NCI-H1930 (cell line): Measurements from ENCODE around the gene GPATCH1.
"Not testable (repeated sequence)": the region's sequence is repeated elsewhere in the genome, so short reads cannot be mapped to it uniquely, and the experiment has no call there.

ENCODE experiments used
- DNase-seq, 2 experiments: peaks; one replicate each; lab custom pipeline; 2025; lab: John Stamatoyannopoulos, UW

The GPATCH1 gene

DNA sequence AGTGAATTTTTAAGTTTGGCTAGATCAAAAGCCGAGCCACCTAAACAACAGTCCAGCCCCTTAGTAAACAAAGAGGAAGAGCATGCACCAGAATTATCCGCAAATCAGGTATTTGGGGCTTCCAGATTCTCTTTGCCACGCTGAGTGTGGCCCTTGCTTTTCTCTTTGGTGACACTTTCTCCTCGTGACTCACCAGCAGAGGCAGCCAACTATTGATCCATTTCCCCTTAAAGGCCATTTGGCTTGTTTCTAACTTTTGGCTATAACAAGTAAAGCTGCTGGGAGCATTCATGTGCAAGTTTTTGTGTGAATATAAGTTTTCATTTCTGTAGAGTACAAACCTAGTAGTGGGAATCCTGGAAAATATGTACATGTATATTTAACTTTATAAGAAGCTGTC lies 33.3 kb downstream of the GPATCH1 start:
- no peak for DNase-seq

DNA sequence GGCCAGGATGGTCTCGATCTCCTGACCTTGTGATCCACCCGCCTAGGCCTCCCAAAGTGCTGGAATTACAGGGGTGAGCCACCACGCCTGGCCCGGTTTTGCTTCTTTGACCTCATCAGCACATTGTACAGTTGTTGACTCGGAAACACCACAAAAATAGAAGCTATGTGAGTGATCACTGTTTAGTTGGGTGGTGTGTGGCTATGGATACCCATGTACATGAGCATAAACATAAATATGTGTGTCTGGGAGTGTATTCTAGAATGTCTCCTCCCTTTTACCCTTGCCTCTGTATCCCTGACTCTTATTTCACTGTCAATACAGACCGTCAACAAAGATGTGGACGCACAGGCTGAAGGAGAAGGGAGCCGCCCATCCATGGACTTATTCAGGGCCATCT lies 36.5 kb downstream of the GPATCH1 start:
- no peak for DNase-seq

DNA sequence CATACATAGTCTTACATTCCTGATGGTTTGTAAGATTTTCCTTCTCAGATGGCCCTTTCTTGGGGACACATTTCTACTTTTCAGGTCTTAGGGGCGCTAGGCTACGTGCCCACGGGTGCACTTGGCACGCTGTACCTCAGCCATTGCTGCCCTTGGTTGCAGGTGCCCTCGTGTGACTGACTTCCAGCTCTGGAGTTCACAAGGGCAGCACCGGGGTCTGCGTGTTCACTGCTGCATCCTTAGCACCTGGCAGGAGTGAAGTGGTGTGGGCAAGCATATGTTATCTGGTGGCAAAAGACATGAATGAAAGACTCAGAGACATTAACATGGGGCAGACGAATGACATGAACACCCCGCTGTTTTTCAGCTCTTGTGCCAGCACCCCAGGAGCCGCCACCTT lies 37.7 kb downstream of the GPATCH1 start:
- DNase-seq, result no peak

DNA sequence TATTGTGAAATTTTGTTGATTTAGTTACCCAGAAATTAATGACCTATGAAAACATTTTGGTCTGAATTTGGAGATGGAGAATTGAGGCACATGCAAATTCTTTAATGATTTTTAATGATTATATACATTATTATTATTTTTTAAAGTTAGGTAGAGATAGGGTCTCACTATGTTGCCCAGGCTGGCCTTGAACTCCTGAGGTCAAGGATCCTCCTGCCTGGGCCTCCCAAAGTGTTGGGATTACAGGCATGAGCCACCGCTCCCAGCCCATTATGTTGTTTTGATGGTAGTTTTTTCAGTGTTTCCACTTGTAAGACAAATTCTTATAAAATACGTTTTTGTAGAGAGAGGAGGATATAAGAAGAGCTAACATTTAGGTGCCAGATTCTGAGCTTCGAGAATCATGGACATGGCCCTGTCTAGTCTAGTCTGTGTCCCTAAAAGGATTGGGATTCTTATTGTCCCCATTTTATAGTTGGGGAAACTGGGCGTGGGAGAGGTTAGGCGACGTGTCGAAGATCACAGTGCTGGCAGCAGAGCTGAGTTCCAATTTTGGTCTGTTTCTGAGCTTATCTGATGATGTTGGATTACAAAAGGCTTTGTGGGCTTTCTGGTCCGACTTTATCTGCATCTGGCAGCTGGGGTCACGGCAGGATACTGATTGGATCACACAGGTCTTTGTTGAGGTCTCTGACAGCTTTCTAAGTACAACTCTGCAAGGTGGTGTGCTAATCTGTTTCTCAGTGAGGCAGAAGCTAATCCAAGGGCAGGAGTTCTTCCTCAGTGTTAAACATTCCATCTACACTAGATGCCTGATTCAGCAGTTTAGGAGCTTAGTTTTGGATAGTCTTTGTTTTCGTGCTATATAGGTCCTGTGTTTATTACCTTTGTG lies 43.5 kb downstream of the GPATCH1 start:
- no peak for DNase-seq

DNA sequence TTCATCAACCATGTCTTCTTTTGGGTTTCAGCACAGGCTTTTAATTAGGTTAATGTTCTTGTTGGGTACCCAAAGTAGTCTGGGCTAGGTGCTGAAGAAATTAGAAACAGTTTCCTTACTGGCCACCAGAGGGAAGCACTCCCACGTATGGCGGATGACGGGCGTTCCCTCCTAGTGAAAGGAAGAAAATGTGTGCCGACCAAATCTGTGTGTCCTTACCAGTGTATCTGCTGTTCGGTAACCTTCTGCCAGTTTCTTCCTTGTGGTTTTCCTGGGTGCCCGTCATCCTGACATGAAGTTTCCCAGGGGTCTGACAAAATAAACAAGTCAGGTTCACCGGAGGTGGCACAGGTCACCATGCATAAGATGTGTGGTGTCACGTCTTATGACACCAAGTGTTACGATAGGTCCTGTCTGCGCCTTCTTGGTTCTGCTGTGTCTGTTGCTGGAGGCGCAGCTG lies 45.0 kb downstream of the GPATCH1 start:
- DNase-seq, result peak; percentile 13 to 33

DNA sequence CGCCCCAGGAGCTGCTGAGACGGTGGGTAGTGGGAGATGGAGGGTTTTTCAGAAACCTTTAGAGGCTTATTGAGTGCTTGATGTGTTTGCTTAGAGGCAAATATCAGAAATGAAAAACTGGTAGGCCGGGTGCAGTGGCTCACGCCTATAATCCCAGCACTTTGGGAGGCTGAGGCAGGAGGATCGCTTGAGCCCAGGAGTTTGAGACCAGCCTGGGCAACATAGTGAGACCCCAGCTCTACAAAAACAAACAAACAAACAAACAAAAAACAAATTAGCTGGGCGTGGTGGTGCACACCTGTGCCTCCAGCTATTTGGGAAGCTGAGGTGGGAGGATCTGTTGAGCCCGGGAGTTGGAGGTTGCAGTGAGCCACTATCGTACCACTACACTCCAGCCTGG lies 45.7 kb downstream of the GPATCH1 start:
- DNase-seq, result not testable (repeated sequence)

DNA sequence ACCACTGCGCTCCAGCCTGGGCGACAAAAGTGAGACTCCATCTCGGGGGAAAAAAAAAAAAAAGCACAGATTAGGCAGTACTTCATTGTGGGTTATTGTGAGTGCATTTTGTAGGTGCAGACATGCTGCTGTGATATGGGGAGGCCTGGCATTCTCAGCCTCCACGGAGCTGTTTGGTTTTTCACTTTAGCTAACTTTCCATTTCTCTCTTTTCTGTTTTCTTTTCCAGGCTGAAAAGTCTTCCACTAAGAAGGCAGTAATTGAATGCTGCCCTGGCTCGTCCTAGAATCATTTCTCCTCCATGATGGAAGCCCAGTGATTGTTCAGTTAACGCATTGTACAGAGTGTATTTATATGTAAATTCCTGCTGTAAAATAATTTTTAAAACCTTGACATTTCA lies 48.9 kb downstream of the GPATCH1 start:
- DNase-seq, result no peak

DNA sequence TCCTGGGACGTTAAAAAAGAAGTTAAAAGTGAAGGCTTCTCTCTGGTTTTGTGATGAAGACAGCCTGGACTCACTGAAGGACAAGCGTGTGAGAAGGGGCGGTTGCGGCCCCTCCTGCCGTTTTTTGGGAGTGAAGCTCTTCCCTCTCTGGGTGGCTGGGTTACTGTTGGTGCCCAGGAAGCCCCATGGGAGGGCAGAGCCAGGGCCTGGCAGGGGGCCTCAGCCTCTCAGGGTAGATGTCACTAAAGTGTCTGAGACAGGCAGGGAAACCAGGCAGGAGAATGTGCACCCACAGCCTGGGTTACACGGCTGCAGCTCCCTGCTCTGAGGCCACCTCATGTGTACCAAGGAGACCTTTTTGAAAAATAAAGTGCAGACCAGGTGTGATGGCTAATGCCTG lies 49.5 kb downstream of the GPATCH1 start:
- no peak for DNase-seq

DNA sequence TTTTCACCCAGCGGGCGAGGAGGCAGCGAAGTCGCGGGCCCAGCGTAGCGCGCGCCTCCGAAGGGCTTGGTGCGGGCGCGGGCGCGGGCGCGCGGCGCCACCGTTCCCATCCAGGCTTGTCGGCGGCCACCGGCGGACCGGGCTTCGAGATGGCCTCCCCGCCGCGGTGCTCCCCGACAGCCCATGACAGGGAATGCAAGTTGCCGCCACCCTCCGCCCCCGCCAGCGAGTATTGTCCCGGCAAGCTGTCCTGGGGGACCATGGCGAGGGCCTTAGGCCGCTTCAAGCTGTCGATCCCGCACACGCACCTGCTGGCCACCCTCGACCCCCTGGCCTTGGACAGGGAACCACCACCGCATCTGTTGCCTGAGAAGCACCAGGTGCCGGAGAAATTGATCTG lies 51.0 kb downstream of the GPATCH1 start, which contains the start of gene WDR88:
Gene WDR88 (plus strand): TSS at position 94 of the 400 bp plus-strand sequence. CDS start 56 bp downstream, at position 150.
- DNase-seq, result no peak

DNA sequence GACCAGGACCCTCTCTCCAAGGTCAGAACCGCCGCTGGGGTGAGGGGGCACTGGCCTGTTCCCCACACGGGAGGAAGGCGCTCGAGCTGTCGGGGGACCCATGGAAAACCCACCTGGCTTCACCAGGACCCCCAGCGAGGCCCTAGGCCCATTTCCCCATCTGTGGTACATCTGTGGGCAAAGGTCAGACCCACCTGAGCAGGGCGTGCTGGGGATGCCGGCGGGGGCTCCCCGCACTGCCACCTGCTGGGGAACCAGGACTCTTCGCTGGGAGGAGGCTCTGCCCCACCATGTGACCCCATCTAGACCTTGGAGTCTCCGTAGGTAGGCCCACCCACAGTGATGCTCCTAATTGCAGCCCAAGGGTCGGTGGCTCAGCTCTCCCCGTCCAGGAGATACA lies 51.4 kb downstream of the GPATCH1 start:
- no peak for DNase-seq

DNA sequence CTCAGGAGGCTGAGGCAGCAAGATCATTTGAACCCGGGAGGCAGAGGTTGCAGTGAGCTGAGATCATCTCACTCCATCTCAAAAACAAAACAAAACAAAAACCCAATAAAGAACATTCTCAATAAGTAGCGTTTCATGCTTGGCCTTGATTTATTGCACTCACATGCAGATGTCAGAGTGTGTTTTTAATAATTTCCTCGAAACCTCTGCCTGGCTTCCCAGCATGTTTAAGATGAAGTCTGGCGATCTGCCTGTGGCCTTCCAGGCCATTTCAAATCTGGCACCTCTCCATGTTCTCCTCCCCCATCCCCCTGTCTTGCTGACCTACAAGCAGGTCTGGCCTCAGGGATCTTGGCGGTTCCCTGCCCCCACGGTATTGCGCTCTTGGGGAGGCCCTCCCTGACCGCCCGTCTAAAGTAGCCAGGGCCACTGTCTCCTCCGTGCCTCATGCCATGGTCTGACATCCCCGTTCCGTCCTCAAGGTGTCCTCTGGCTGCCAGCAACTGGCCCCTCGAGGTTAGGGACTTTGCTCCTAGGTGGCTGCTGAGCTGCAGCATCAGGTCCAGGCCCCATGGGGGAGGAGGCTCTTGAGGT lies 52.6 kb downstream of the GPATCH1 start:
- no peak for DNase-seq

DNA sequence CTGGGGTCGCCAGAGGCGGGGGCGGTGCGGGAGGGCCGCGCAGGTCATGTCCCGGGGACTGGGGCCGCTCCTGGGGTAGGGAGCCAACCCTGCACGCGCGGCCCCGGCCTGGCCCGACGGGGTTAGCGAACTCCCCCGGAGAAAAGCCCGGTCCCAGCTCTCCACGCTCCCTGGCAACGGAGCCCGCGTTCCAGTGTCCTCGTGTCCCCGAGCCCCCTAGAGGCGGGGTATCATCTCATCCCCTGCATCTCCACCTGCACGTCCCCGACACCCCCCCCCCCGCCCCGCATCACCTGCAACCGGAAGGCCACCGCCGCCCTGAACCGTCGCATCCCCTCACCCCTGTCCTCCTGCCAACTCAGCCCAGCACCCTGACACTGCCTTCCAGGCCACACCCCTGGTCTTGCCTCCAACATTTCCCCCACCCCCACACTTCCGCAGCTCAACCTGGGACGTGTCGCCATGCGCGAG lies 53.6 kb downstream of the GPATCH1 start:
- no peak for DNase-seq

DNA sequence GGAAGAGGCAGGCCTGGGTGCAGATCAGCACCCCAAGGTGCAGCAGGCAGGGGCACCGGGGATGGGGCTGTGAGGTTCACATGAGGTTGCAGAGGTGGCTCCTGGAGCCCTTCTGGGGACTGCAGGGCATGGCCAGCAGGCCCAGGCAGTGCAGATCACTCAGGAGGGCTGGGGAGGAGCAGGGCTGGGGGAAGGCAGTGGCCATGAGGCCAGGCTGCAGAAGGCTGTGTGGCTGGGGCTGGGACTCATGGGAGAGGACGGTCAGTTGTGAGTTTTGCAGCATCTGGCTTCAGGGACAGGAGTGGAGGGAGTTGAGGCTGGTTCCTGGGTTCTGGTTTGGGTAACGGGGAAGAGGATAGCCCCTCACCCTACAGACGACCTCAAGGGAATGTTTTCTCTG lies 58.2 kb downstream of the GPATCH1 start:
- DNase-seq, result no peak

DNA sequence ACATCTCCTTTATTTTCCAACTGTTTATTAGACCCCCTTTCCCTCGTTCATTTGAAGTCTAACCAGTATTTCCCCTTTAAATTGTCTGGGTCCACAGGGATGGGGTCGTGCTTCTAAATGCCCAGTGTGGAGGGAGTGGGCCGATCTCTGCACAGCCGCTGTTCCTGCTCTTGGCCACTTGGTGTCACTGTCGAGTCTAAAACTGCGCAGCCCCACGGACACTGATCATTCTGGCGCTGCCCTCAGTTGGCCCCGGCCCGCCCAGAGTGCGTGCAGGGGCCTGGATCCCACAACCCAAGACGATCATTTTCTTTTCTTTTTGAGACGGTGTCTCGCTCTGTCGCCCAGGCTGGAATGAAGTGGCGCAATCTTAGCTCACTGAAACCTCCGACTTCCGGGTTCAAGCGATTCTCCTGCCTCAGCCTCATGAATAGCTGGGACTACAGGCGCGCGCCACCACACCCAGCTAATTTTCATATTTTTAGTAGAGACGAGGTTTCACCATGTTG lies 63.0 kb downstream of the GPATCH1 start:
- DNase-seq, result peak; percentile 41 to 52

DNA sequence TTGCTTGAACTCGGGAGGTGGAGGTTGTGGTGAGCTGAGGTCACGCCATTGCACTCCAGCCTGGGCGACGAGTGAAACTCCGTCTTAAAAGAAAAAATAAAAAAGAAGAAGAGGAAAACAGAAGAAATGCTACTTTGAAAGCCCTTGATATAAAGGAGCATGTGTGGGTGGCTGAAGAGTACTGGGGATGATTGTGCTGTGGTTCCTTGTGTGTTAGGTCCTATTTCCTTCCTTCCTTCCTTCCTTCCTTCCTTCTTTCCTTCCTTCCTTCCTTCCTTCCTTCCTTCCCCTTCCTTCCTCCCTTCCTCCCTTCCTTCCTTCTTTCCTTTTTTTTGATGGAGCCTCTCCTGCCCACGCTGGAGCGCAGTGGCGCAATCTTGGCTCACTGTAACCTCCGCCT lies 65.2 kb downstream of the GPATCH1 start:
- DNase-seq, result no peak

DNA sequence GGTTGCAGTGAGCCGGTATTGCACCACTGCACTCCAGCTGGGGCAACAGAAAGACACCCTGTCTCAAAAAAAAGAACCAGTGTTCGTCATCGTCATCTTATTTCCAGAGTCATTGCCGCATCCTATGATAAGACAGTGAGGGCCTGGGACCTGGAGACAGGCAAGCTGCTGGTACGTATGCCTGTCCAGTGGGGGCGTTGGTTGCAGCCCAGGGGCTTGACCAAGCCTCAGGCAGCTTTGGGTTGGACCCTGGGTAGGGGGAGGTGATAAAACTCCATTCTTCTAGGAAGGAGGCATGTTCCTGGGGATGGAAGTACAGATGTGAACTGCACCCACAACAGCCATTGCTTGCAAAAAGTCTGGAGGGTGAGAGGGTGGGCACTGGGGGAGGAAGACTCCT lies 66.6 kb downstream of the GPATCH1 start:
- DNase-seq, result no peak

DNA sequence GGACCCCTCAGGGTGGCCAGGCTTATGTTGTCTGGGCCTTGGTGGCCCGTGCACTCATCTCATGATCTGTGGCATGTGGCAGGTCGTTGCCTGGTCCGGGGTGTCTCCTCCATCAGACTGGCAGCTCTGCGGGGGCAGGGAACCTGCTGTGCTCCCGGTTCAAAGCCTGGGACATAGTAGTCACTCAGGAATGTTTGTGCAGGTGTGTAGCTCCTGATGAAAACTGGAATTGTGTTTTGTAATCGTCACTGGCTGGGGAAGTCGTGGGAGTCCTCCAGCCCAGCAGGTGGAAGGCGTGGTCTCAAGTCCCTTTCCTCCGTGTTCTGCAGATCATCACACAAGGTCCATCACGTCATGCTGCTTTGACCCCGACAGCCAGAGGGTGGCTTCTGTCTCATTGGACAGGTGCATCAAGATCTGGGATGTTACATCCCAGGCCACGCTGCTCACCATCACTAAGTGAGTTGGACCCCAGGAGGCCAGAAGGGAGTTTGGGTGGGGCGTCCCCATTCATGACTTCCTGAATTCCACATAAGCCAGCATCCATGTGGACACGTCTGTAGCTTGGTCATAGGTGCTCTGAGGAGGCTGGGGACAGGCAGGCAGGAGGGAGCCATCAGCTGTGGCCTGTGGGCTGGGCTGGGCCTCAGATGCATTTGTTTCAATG lies 70.0 kb downstream of the GPATCH1 start:
- no peak for DNase-seq

DNA sequence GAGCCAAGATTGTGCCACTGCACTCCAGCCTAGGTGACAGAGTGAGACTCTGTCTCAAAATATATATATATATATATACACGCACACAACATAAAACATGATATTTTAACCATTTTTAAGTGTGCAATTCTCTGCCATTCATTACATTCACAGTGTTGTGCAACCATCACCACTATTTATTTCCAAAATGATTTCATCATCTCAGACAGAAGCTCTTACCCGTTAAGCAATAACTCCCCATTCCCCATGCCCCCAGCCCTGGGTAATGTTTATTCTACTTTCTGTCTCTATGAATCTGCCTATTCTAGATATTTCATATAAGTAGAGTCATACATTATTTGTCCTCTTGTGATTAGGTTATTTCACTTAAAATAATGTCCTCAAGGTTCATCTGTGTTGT lies 71.2 kb downstream of the GPATCH1 start:
- DNase-seq, result no peak

DNA sequence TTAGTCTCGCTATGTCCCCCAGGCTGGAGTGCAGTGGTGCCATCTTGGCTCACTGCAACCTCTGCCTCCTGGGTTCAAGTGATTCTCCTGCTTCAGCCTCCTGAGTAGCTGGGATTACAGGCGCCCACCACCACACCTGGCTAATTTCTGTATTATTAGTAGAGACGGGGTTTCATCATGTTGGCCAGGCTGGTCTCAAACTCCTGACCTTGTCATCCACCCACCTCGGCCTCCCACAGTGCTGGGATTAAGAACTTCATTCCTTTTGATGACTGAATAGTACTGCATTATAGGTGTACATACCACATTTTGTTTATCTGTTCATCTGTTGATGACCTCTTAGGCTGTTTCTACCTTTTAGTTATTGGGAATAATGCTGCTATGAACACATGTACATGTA lies 71.6 kb downstream of the GPATCH1 start:
- not testable (repeated sequence) for DNase-seq

DNA sequence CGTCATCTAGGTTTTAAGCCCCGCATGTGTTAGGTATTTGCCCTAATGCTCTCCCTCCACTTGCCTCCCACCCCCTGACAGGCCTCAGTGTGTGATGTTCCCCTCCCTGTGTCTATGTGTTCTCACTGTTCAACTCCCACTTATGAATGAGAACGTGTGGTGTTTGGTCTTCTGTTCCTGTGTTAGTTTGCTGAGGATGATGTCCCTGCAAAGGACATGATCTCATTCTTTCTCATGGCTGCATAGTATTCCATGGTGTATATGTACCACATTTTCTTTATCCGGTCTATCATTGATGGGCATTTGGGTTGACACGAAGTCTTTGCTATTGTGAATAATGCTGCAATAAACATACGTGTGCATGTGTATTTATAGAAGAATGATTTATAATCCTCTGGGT lies 73.3 kb downstream of the GPATCH1 start:
- not testable (repeated sequence) for DNase-seq

DNA sequence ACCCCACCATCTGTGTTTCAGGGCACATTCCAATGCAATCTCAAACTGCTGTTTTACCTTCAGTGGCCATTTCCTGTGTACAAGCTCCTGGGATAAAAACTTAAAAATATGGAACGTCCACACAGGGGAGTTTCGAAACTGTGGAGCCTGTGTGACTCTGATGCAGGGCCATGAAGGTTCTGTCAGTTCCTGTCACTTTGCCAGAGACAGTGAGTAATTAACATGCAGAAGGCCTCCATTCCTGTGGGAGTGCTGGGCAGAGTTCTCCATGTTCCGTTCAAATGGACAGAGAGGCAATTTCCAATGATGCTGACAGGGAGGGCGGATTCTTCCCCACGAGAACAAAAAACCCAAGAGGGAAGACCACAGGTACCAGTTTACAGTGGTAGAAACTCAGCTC lies 75.4 kb downstream of the GPATCH1 start:
- no peak for DNase-seq

DNA sequence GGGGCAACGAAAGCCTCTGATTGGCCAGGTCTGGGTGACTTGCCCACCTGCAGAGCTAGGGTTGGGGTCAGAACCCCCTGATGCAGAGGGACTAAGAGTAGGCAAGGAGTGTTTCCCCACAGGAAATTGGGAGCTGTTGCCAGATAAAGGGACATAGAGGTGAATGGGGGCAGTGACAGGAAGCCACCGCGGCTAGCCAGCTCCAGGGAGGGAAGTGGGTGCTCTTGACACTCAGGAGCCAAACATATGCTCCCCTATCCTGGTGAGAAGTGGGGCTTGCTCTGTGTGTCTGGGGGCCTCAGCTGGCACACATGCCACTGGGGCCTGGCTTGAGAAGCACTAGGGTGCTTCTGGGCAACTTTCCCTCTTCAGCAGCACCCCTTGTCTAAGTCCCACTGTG lies 76.9 kb downstream of the GPATCH1 start:
- no peak for DNase-seq

DNA sequence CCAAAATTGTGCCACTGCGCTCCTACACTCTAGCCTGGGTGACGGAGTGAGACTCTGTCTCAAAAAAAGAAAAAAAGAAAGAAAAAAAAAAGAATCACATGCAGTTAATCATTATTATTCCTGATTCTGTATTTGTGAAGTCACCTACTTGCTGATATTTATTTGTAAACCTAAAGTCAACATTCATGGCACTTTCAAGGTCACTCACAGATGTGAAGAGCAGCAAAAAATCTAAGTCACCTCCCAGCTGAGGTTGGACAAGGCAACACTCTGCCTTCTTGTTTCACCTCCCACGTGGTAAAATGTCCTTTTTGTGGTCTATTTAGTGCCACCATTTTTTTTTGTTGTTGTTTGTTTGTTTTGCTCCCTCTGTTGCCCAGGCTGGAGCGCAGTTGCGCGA lies 77.4 kb downstream of the GPATCH1 start:
- no peak for DNase-seq
